HepG2 (cell line): ENCODE measurements around the gene UAP1L1. TPM values are rescaled to one million over a fixed set of nuclear protein-coding genes. Genes with fewer than 3 reads are reported as not detected.

Source experiments
- ARID4A ChIP-seq: sonication (generic); formaldehyde crosslinking; IDR thresholded peaks from 2 replicates; pipeline ENCODE4 v1.5.0; 2020; ENCODE audit warnings: mild to moderate bottlenecking, missing genetic modification reagents, borderline replicate concordance
- ARNT ChIP-seq: fragments of 450-650 bp; IDR thresholded peaks from 2 replicates; pipeline ENCODE4 v1.6.1; 2017
- CERS6 ChIP-seq: sonication (generic); formaldehyde crosslinking; IDR thresholded peaks from 2 replicates; pipeline ENCODE4 v1.5.0; 2020; ENCODE audit warnings: missing genetic modification reagents
- HDAC1 ChIP-seq: sonication (generic); formaldehyde crosslinking; IDR thresholded peaks from 2 replicates; pipeline ENCODE4 v1.5.1; 2020; ENCODE audit warnings: mild to moderate bottlenecking, missing genetic modification reagents
- NCOA2 ChIP-seq: sonication (generic); formaldehyde crosslinking; IDR thresholded peaks from 2 replicates; pipeline ENCODE4 v1.8.0; 2022; ENCODE audit warnings: inconsistent platforms
- NFE2 ChIP-seq: sonication (generic); formaldehyde crosslinking; IDR thresholded peaks from 2 replicates; pipeline ENCODE4 v1.4.0; 2020; ENCODE audit warnings: missing genetic modification reagents
- SMAD9 ChIP-seq: sonication (generic); formaldehyde crosslinking; IDR thresholded peaks from 2 replicates; pipeline ENCODE4 v1.5.1; 2020; ENCODE audit warnings: mild to moderate bottlenecking, missing genetic modification reagents
- ZNF17 ChIP-seq: sonication (generic); formaldehyde crosslinking; IDR thresholded peaks from 2 replicates; pipeline ENCODE4 v1.5.0; 2020; ENCODE audit warnings: mild to moderate bottlenecking, missing genetic modification reagents
- ZNF281 ChIP-seq: sonication (generic); formaldehyde crosslinking; IDR thresholded peaks from 2 replicates; pipeline ENCODE4 v1.4.0; 2020; ENCODE audit warnings: missing genetic modification reagents, borderline replicate concordance
- ZNF431 ChIP-seq: sonication (generic); formaldehyde crosslinking; IDR thresholded peaks from 2 replicates; pipeline ENCODE4 v1.9.0; 2022; ENCODE audit warnings: missing genetic modification reagents, low read depth, mild to moderate bottlenecking, borderline replicate concordance
- ZNF547 ChIP-seq: sonication (generic); formaldehyde crosslinking; IDR thresholded peaks from 2 replicates; pipeline ENCODE4 v1.5.1; 2020; ENCODE audit warnings: mild to moderate bottlenecking, missing genetic modification reagents
- ZNF615 ChIP-seq: sonication (generic); formaldehyde crosslinking; IDR thresholded peaks from 2 replicates; pipeline ENCODE4 v1.5.0; 2020; ENCODE audit warnings: mild to moderate bottlenecking, missing genetic modification reagents, borderline replicate concordance
- ZNF782 ChIP-seq: sonication (generic); formaldehyde crosslinking; IDR thresholded peaks from 2 replicates; pipeline ENCODE4 v1.4.0; 2020; ENCODE audit warnings: missing genetic modification reagents, mild to moderate bottlenecking, borderline replicate concordance
- ZNF879 ChIP-seq: sonication (generic); formaldehyde crosslinking; IDR thresholded peaks from 2 replicates; pipeline ENCODE4 v1.8.1; 2023; ENCODE audit warnings: missing genetic modification reagents
- polyA plus RNA-seq, 8 experiments: library from polyadenylated mRNA; depleted of rRNA in 3 of 8; stranded (reverse) in 7 of 8; unstranded in 1 of 8; fragments of >200 nt; fragmentation: Illumina TruSeq in 4 of 8; extraction: Trizol in 4 of 8; gene quantifications; 2 replicates each; pipeline versions ENCODE4 v1.2.1 to v1.2.3, GENCODE V29; 2011 to 2016; ENCODE audit warnings: low read depth in 4 of 8, missing spikeins in 1 of 8, mixed read lengths in 1 of 8; ENCODE audit not compliant: insufficient read depth in 1 of 8
- total RNA-seq, 5 experiments: library from RNA; depleted of rRNA; stranded (reverse); fragments of >200 nt; fragmentation: Illumina TruSeq; extraction: Trizol; gene quantifications; 2 replicates each; pipeline ENCODE4 v1.2.3, GENCODE V29; 2016; ENCODE audit warnings: low read depth in 1 of 5
- TF ChIP-seq, protein P1 (sequence below): sonication (generic); formaldehyde crosslinking; IDR thresholded peaks from 2 replicates; pipeline ENCODE4 v1.5.0; 2020; ENCODE audit warnings: mild to moderate bottlenecking, missing genetic modification reagents

Gene UAP1L1
- total and polyA plus RNA-seq, 2 of the 13 experiments (the other 11 are each of a cell fraction or from before 2014, with no cell fraction given), result 5.4 to 6.4 TPM

DNA sequence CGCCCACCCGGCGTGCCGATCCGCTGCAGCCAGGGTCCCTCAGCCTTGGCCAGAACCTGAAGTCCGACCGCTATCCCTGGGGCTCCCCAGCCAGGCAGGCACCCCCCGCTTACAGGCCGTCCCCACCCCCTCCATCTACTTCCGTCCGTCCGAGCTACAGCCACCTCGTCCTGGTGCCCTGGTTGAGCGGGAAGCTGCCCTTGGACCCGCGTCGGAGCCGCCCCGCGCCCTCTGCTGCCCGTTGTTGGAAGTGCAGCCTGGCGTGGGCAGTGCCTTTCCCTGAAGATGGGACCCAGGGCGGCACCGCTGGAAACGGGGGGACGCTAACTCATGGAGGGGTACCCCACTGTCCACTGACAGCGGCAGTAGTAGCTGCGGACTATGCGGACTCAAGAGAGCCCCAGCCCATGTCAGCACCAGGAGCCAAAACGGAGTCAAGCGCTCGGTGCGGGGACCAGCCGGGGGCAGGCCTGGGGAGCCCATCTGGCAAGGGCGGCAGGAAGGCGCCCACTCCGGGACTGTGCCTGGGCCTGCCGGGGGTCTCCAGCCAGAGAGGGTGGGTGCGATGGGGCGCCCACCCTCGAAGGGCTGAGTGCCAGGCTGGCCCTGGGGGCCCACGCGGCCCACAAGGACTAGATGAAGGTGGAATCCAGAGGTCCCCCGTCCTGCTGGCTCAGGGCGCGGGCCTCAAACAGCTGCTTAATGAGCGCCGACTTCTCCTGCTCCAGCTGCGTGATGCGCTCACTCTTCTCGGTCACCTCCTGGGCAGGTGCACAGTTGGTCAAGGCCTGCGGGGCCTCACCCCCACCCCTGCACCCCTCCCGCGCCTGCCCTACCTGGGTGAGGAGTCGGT is 13.1 kb upstream of the UAP1L1 start (continued):
- TF ChIP-seq ARID4A (CRISPR knock-in tag) (peak; percentile 43; the same call in 1 of the 2 replicates), ZNF431 (CRISPR knock-in tag) (no peak), ZNF547 (CRISPR knock-in tag) (0 out of 2 replicates have a peak, but pooled peaks have one; percentile 26), ZNF17 (CRISPR knock-in tag) (no peak), ZNF782 (CRISPR knock-in tag) (no peak), NCOA2 (CRISPR knock-in tag) (no peak), ZNF615 (CRISPR knock-in tag) (no peak), HDAC1 (CRISPR knock-in tag) (peak; percentile 40; the same call in 1 of the 2 replicates), ZNF281 (CRISPR knock-in tag) (no peak), ZNF879 (CRISPR knock-in tag) (no peak), SMAD9 (CRISPR knock-in tag) (no peak), CERS6 (CRISPR knock-in tag) (no peak), ARNT (no peak), NFE2 (no peak)
- TF ChIP-seq, protein P1, sequence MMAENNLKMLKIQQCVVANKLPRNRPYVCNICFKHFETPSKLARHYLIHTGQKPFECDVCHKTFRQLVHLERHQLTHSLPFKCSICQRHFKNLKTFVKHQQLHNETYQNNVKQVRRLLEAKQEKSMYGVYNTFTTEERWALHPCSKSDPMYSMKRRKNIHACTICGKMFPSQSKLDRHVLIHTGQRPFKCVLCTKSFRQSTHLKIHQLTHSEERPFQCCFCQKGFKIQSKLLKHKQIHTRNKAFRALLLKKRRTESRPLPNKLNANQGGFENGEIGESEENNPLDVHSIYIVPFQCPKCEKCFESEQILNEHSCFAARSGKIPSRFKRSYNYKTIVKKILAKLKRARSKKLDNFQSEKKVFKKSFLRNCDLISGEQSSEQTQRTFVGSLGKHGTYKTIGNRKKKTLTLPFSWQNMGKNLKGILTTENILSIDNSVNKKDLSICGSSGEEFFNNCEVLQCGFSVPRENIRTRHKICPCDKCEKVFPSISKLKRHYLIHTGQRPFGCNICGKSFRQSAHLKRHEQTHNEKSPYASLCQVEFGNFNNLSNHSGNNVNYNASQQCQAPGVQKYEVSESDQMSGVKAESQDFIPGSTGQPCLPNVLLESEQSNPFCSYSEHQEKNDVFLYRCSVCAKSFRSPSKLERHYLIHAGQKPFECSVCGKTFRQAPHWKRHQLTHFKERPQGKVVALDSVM (CRISPR knock-in tag), result no peak
